ENCODE measurements around the gene UGT1A5.

UGT1A5 gene

GRCh38 chr2:233718552-233718951 is 5.8 kb downstream of the UGT1A5 start, which contains the start of gene UGT1A4:
Gene UGT1A4 (plus strand): TSS chr2:233718736. CDS start chr2:233718821, 85 bp downstream.
- TF ChIP-seq EGR1 (IDR thresholded peaks at IDR 0.05) (no peak), REST (IDR thresholded peaks at IDR 0.05; ENCODE audit: low read depth) (no peak), TEAD4 (IDR thresholded peaks at IDR 0.05) (no peak), CEBPB (IDR thresholded peaks at IDR 0.05) (no peak)

- TF ChIP-seq TEAD4 (IDR thresholded peaks at IDR 0.05) (no peak), USF1 (IDR thresholded peaks at IDR 0.05) (no peak), REST (IDR thresholded peaks at IDR 0.05; ENCODE audit: low read depth) (no peak), CEBPB (IDR thresholded peaks at IDR 0.05) (no peak), FOXM1 (IDR thresholded peaks at IDR 0.05; ENCODE audit: borderline replicate concordance, low read depth) (no peak), ZBTB7A (IDR thresholded peaks at IDR 0.05; ENCODE audit: low read depth) (no peak), TAF1 (IDR thresholded peaks at IDR 0.05; ENCODE audit: low read depth) (no peak), CREB1 (IDR thresholded peaks at IDR 0.05; ENCODE audit: low read depth) (no peak), EGR1 (IDR thresholded peaks at IDR 0.05) (no peak), MAX (IDR thresholded peaks at IDR 0.05) (no peak), NFIC (IDR thresholded peaks at IDR 0.05) (no peak)
Observed at GRCh38 chr2:233728723-233729301, 16.1 kb downstream of the UGT1A5 start, which contains the start of gene UGT1A3. Gene UGT1A3 (plus strand): TSS chr2:233729042. CDS start chr2:233729127, 85 bp downstream.

GRCh38 chr2:233740870-233741269 is 28.2 kb downstream of the UGT1A5 start:
- TF ChIP-seq CREB1 (IDR thresholded peaks at IDR 0.05; ENCODE audit: low read depth) (no peak), CEBPB (IDR thresholded peaks at IDR 0.05) (no peak), YY1 (IDR thresholded peaks at IDR 0.05; ENCODE audit: low read depth) (no peak), TAF1 (IDR thresholded peaks at IDR 0.05; ENCODE audit: low read depth) (no peak), RAD21 (IDR thresholded peaks at IDR 0.05; ENCODE audit: low read depth) (no peak), ZBTB7A (IDR thresholded peaks at IDR 0.05; ENCODE audit: low read depth) (no peak), REST (IDR thresholded peaks at IDR 0.05; ENCODE audit: low read depth) (no peak), EGR1 (IDR thresholded peaks at IDR 0.05) (no peak), TEAD4 (IDR thresholded peaks at IDR 0.05) (no peak), MAX (IDR thresholded peaks at IDR 0.05) (no peak), NFIC (IDR thresholded peaks at IDR 0.05) (no peak), USF1 (IDR thresholded peaks at IDR 0.05) (no peak), TCF12 (IDR thresholded peaks at IDR 0.05; ENCODE audit: low read depth) (no peak), EP300 (IDR thresholded peaks at IDR 0.05; ENCODE audit: borderline replicate concordance) (no peak), FOXM1 (IDR thresholded peaks at IDR 0.05; ENCODE audit: borderline replicate concordance, low read depth) (no peak)

GRCh38 chr2:233743464-233744259 is 31.0 kb downstream of the UGT1A5 start:
- TF ChIP-seq YY1 (IDR thresholded peaks at IDR 0.05; ENCODE audit: low read depth) (no peak), NFIC (IDR thresholded peaks at IDR 0.05) (no peak), EGR1 (IDR thresholded peaks at IDR 0.05) (no peak)

Measured in Ishikawa (cell line).